WTC11 (cell line): ENCODE data around the gene PLA2G4A. TPM values are rescaled to one million over a fixed set of nuclear protein-coding genes. Genes with fewer than 3 reads are reported as not detected.

Experiments
- ATAC-seq: fragments of 200-7000 bp; cut with Tn5 transposase; 2 replicates; pipeline ENCODE4 v1.10.0; 2021; ENCODE audit warnings: mild to moderate bottlenecking, moderate library complexity
- CTCF ChIA-PET: fragments of 300-600 bp; sonication (Branson Sonifier 250); formaldehyde crosslinking; loops from one replicate; lab custom pipeline; 2021; ENCODE audit warnings: antibody characterized with exemption; lab: Charles Lee
- POLR2A ChIA-PET: fragments of 350-600 bp; sonication (Branson Sonifier 250); formaldehyde crosslinking; loops from one replicate; lab custom pipeline; 2021; ENCODE audit warnings: antibody characterized with exemption; lab: Charles Lee
- DNase-seq: peaks from one replicate; pipeline ENCODE4 v3.0.0; 2021; ENCODE audit warnings: low spot score
- H3K27ac Mint-ChIP-seq: 2 replicates; pipeline ENCODE4 v1.8.0; 2021; ENCODE audit warnings: mixed read lengths
- H3K27me3 Mint-ChIP-seq: 2 replicates; pipeline ENCODE4 v1.8.0; 2021; ENCODE audit warnings: low read depth, mild to moderate bottlenecking, moderate library complexity, mixed read lengths
- H3K36me3 Mint-ChIP-seq: 2 replicates; pipeline ENCODE4 v1.8.0; 2021; ENCODE audit warnings: mixed read lengths
- H3K4me1 Mint-ChIP-seq: 2 replicates; pipeline ENCODE4 v1.8.0; 2022; ENCODE audit warnings: mixed read lengths
- H3K4me3 Mint-ChIP-seq: 2 replicates; pipeline ENCODE4 v1.8.0; 2021; ENCODE audit warnings: mild to moderate bottlenecking, moderate library complexity, mixed read lengths
- H3K9me3 Mint-ChIP-seq: 2 replicates; pipeline ENCODE4 v1.8.0; 2021; ENCODE audit warnings: mixed read lengths
- CBFB ChIP-seq: sonication (generic); formaldehyde crosslinking; IDR thresholded peaks from 2 replicates; pipeline ENCODE4 v1.8.1; 2022; ENCODE audit warnings: mild to moderate bottlenecking, low read depth, missing genetic modification reagents
- CDX4 ChIP-seq: fragments of 250-450 bp; sonication (Bioruptor Pico); IDR thresholded peaks from 2 replicates; pipeline ENCODE4 v1.9.0; 2021; ENCODE audit warnings: moderate library complexity, mild to moderate bottlenecking, inconsistent platforms, borderline replicate concordance
- CREM ChIP-seq: sonication (generic); formaldehyde crosslinking; IDR thresholded peaks from 2 replicates; pipeline ENCODE4 v1.8.1; 2022; ENCODE audit warnings: mild to moderate bottlenecking, missing genetic modification reagents, moderate library complexity
- ESRRA ChIP-seq: sonication (generic); formaldehyde crosslinking; IDR thresholded peaks from 2 replicates; pipeline ENCODE4 v1.8.1; 2022; ENCODE audit warnings: mild to moderate bottlenecking, missing genetic modification reagents, borderline replicate concordance
- JUN ChIP-seq: sonication (generic); formaldehyde crosslinking; IDR thresholded peaks from 2 replicates; pipeline ENCODE4 v1.8.0; 2023; ENCODE audit warnings: mild to moderate bottlenecking, missing genetic modification reagents
- MXD4 ChIP-seq: fragments of 250-450 bp; sonication (Bioruptor Pico); IDR thresholded peaks from 2 replicates; pipeline ENCODE4 v1.8.0; 2021; ENCODE audit warnings: mild to moderate bottlenecking, moderate library complexity, borderline replicate concordance
- NFE2L1 ChIP-seq: sonication (generic); formaldehyde crosslinking; IDR thresholded peaks from 2 replicates; pipeline ENCODE4 v1.8.1; 2023; ENCODE audit warnings: missing genetic modification reagents
- OVOL2 ChIP-seq: fragments of 250-450 bp; sonication (Bioruptor Pico); IDR thresholded peaks from 2 replicates; pipeline ENCODE4 v1.9.0; 2021; ENCODE audit warnings: mild to moderate bottlenecking, borderline replicate concordance
- PREB ChIP-seq: sonication (generic); formaldehyde crosslinking; IDR thresholded peaks from 2 replicates; pipeline ENCODE4 v1.8.1; 2022; ENCODE audit warnings: mild to moderate bottlenecking, missing genetic modification reagents, moderate library complexity, borderline replicate concordance
- RELA ChIP-seq: sonication (generic); formaldehyde crosslinking; IDR thresholded peaks from 2 replicates; pipeline ENCODE4 v1.8.1; 2022; ENCODE audit warnings: missing genetic modification reagents, mild to moderate bottlenecking, borderline replicate concordance
- RORB ChIP-seq: fragments of 250-450 bp; sonication (Bioruptor Pico); IDR thresholded peaks from 2 replicates; pipeline ENCODE4 v1.9.0; 2021; ENCODE audit warnings: mild to moderate bottlenecking
- SMAD3 ChIP-seq: sonication (generic); formaldehyde crosslinking; IDR thresholded peaks from 2 replicates; pipeline ENCODE4 v1.8.0; 2022; ENCODE audit warnings: missing genetic modification reagents, mild to moderate bottlenecking, borderline replicate concordance
- SOX15 ChIP-seq: fragments of 250-450 bp; sonication (Bioruptor Pico); IDR thresholded peaks from 2 replicates; pipeline ENCODE4 v1.9.0; 2021; ENCODE audit warnings: mild to moderate bottlenecking
- TCF7 ChIP-seq: sonication (generic); formaldehyde crosslinking; IDR thresholded peaks from 2 replicates; pipeline ENCODE4 v1.8.0; 2022; ENCODE audit warnings: mild to moderate bottlenecking, low read depth, missing genetic modification reagents, moderate library complexity
- TEAD1 ChIP-seq: sonication (generic); formaldehyde crosslinking; IDR thresholded peaks from 2 replicates; pipeline ENCODE4 v1.8.0; 2022; ENCODE audit warnings: mild to moderate bottlenecking, missing genetic modification reagents
- TP53 ChIP-seq: sonication (generic); formaldehyde crosslinking; IDR thresholded peaks from 2 replicates; pipeline ENCODE4 v1.8.1; 2023; ENCODE audit warnings: mild to moderate bottlenecking, missing genetic modification reagents
- USF1 ChIP-seq: sonication (generic); formaldehyde crosslinking; IDR thresholded peaks from 2 replicates; pipeline ENCODE4 v1.8.0; 2022; ENCODE audit warnings: mild to moderate bottlenecking, missing genetic modification reagents
- ZBTB21 ChIP-seq: sonication (generic); formaldehyde crosslinking; IDR thresholded peaks from 2 replicates; pipeline ENCODE4 v1.8.1; 2023; ENCODE audit warnings: mild to moderate bottlenecking, missing genetic modification reagents, borderline replicate concordance
- ZNF121 ChIP-seq: sonication (generic); formaldehyde crosslinking; IDR thresholded peaks from 2 replicates; pipeline ENCODE4 v1.8.0; 2023; ENCODE audit warnings: missing genetic modification reagents
- total RNA-seq: library from RNA; stranded (reverse); gene quantifications from 3 replicates; pipeline ENCODE4 v1.2.3, GENCODE V29; 2021
- TF ChIP-seq, protein P1 (sequence below): sonication (generic); formaldehyde crosslinking; IDR thresholded peaks from 2 replicates; pipeline ENCODE4 v1.8.1; 2023; ENCODE audit warnings: mild to moderate bottlenecking, missing genetic modification reagents
- TF ChIP-seq, protein P2 (sequence below): sonication (generic); formaldehyde crosslinking; IDR thresholded peaks from 2 replicates; pipeline ENCODE4 v1.8.1; 2022; ENCODE audit warnings: low read depth, missing genetic modification reagents, borderline replicate concordance
- TF ChIP-seq, protein P3 (sequence below): fragments of 250-450 bp; sonication (Bioruptor Pico); conservative IDR thresholded peaks from 2 replicates; pipeline ENCODE4 v1.9.0; 2021; ENCODE audit warnings: mild to moderate bottlenecking

The PLA2G4A gene
- total RNA-seq, 1 experiment from 2014 or later = 1.3 TPM

GRCh38 chr1:186799689-186800054 is 29.1 kb upstream of the PLA2G4A start:
- H3K9me3 Mint-ChIP-seq = no peaks in the 10 kb centered on the region
- no peaks in the 10 kb centered on the region for H3K27me3 Mint-ChIP-seq
- no peaks in the 10 kb centered on the region for H3K36me3 Mint-ChIP-seq
- ChIA-PET POLR2A (no interaction called here), CTCF (interaction anchor here (1.9 kb wide), 1 partner anchor 77 kb away, joined by 5 read pairs; no protein-coding TSS in a partner anchor)
- TF ChIP-seq ZNF121 (CRISPR knock-in tag) = no peak
- TF ChIP-seq TP53 (CRISPR knock-in tag) = no peak
- TF ChIP-seq SMAD3 (CRISPR knock-in tag) = no peak
- TF ChIP-seq ZBTB21 (CRISPR knock-in tag) = no peak
- TF ChIP-seq CDX4 (CRISPR knock-in tag) = no peak
- TF ChIP-seq JUN = no peak
- TF ChIP-seq RORB = no peak
- no peak for TF ChIP-seq TEAD1 (CRISPR knock-in tag)
- no peak for TF ChIP-seq OVOL2 (CRISPR knock-in tag)
- TF ChIP-seq, protein P1, sequence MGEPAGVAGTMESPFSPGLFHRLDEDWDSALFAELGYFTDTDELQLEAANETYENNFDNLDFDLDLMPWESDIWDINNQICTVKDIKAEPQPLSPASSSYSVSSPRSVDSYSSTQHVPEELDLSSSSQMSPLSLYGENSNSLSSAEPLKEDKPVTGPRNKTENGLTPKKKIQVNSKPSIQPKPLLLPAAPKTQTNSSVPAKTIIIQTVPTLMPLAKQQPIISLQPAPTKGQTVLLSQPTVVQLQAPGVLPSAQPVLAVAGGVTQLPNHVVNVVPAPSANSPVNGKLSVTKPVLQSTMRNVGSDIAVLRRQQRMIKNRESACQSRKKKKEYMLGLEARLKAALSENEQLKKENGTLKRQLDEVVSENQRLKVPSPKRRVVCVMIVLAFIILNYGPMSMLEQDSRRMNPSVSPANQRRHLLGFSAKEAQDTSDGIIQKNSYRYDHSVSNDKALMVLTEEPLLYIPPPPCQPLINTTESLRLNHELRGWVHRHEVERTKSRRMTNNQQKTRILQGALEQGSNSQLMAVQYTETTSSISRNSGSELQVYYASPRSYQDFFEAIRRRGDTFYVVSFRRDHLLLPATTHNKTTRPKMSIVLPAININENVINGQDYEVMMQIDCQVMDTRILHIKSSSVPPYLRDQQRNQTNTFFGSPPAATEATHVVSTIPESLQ = no peak
- TF ChIP-seq, protein P2, sequence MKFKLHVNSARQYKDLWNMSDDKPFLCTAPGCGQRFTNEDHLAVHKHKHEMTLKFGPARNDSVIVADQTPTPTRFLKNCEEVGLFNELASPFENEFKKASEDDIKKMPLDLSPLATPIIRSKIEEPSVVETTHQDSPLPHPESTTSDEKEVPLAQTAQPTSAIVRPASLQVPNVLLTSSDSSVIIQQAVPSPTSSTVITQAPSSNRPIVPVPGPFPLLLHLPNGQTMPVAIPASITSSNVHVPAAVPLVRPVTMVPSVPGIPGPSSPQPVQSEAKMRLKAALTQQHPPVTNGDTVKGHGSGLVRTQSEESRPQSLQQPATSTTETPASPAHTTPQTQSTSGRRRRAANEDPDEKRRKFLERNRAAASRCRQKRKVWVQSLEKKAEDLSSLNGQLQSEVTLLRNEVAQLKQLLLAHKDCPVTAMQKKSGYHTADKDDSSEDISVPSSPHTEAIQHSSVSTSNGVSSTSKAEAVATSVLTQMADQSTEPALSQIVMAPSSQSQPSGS (CRISPR knock-in tag) = no peak
- TF ChIP-seq, protein P3, sequence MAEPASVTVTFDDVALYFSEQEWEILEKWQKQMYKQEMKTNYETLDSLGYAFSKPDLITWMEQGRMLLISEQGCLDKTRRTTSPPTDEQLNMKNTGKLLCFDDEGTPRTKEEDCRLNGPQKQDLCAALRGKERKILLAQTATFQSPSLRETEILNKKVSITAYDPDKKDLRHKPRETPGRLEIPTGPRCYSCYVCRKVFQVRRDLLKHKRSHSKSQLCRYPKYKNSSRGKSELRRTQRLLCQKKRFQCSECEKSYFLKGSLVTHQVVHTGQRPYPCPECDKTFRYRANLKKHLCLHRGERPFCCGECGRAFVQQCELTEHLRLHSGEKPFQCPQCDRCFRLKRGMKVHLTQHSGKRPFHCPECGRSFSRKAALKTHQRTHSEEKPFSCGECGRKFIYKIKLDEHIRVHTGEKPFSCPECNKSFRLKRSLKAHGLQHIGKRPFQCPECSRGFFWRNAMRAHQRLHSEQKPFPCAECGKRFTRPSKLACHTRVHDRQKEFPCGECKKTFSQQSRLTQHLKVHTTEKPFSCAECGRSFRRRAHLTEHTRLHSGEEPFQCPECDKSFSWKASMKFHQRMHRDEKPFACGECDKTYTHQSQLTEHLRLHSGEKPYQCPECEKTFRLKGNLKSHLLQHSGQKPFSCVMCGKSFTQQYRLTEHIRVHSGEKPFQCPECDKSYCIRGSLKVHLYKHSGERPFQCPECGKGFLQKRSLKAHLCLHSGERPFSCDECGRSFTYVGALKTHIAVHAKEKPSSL (CRISPR knock-in tag) = no peak
- no peak for TF ChIP-seq MXD4 (CRISPR knock-in tag)
- no peak for TF ChIP-seq CBFB (CRISPR knock-in tag)
- TF ChIP-seq CREM (CRISPR knock-in tag) = no peak
- TF ChIP-seq NFE2L1 = no peak
- TF ChIP-seq ESRRA (CRISPR knock-in tag) = no peak
- TF ChIP-seq USF1 (CRISPR knock-in tag) = no peak
- TF ChIP-seq RELA (CRISPR knock-in tag) = no peak
- TF ChIP-seq, all 79 proteins: peak for 0
- ATAC-seq (no peak), DNase-seq (no peak)
- Mint-ChIP-seq H3K4me1 (no peaks in the 10 kb centered on the region), H3K4me3 (no peak overlapping the region), H3K27ac (no peak overlapping the region)

DNA sequence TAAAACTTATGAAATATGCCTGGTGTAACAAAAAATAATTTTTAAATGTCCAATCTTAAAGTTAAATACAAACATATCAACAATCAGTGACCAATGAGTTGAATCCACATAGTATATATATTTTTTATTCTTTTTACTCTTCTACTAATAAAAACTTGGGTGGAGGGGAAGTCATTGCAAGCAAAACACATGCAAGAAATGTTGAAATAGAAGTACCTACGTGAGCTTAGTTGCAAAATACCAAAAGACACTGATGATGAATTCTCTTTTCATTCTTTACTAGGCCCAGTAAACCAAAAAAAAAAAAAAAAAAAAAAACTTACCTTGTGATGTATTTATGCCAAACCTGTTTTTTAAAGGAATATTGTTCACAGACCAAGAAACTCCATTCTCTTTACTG is 26.4 kb upstream of the PLA2G4A start:
- DNase-seq (no peak), ATAC-seq (no peak)
- Mint-ChIP-seq H3K36me3 (no peaks in the 10 kb centered on the region), H3K4me3 (no peak overlapping the region), H3K4me1 (peaks cover 11% of the 10 kb centered on the region), H3K27ac (no peak overlapping the region), H3K27me3 (no peaks in the 10 kb centered on the region), H3K9me3 (no peaks in the 10 kb centered on the region)
- CTCF ChIA-PET = no interaction called here
- TF ChIP-seq PREB (CRISPR knock-in tag) (no peak), TCF7 (CRISPR knock-in tag) (no peak), SOX15 (CRISPR knock-in tag) (no peak)
- POLR2A ChIA-PET = no interaction called here
